HepG2 (cell line): Measurements from ENCODE around the gene ATRAID. TPM values are rescaled to one million over a fixed set of nuclear protein-coding genes. Genes with fewer than 3 reads are reported as not detected.
A peak's percentile ranks its signal among the peaks of the same experiment; 100 is the strongest.

Experiments used
- ATAD3A ChIP-seq: sonication (generic); formaldehyde crosslinking; IDR thresholded peaks from 2 replicates; pipeline ENCODE4 v1.4.0; 2020; ENCODE audit warnings: missing genetic modification reagents
- BRF2 ChIP-seq: sonication (generic); formaldehyde crosslinking; IDR thresholded peaks from 2 replicates; pipeline ENCODE4 v1.8.1; 2022; ENCODE audit warnings: mild to moderate bottlenecking, missing genetic modification reagents
- CREM ChIP-seq, 2 experiments: sonication (generic) in 1 of 2; formaldehyde crosslinking in 1 of 2; IDR thresholded peaks; 2 replicates each; pipeline versions ENCODE4 v1.4.0 to v1.6.1; 2016 to 2020; ENCODE audit warnings: antibody characterized with exemption in 1 of 2, mild to moderate bottlenecking in 1 of 2, missing genetic modification reagents in 1 of 2
- CSRNP2 ChIP-seq: sonication (generic); formaldehyde crosslinking; conservative IDR thresholded peaks from 2 replicates; pipeline ENCODE4 v1.8.0; 2022; ENCODE audit warnings: low read depth, missing genetic modification reagents
- GZF1 ChIP-seq: sonication (generic); formaldehyde crosslinking; IDR thresholded peaks from 2 replicates; pipeline ENCODE4 v1.5.1; 2020; ENCODE audit warnings: mild to moderate bottlenecking, missing genetic modification reagents
- HMG20A ChIP-seq: IDR thresholded peaks from 2 replicates; pipeline ENCODE4 v1.6.1; 2016; ENCODE audit warnings: borderline replicate concordance
- HNRNPH1 ChIP-seq: fragments of 200-400 bp; formaldehyde crosslinking; optimal IDR thresholded peaks from 2 replicates; pipeline ENCODE3; 2017; ENCODE audit warnings: mild to moderate bottlenecking, low read depth, low read length
- MATR3 ChIP-seq: sonication (generic); formaldehyde crosslinking; IDR thresholded peaks from 2 replicates; pipeline ENCODE4 v1.4.0; 2020; ENCODE audit warnings: missing genetic modification reagents
- MIXL1 ChIP-seq: IDR thresholded peaks from 2 replicates; pipeline ENCODE4 v1.6.1; 2016
- PRMT3 ChIP-seq: sonication (generic); formaldehyde crosslinking; IDR thresholded peaks from 2 replicates; pipeline ENCODE4 v1.8.1; 2022; ENCODE audit warnings: low read depth, mild to moderate bottlenecking, moderate library complexity, missing genetic modification reagents, borderline replicate concordance
- RERE ChIP-seq: IDR thresholded peaks from 2 replicates; pipeline ENCODE4 v1.6.1; 2016; ENCODE audit warnings: low read depth, missing genetic modification reagents, missing compliant biosample characterization
- SNAI1 ChIP-seq: sonication (generic); formaldehyde crosslinking; IDR thresholded peaks from 2 replicates; pipeline ENCODE4 v1.5.0; 2020; ENCODE audit warnings: mild to moderate bottlenecking, missing genetic modification reagents, borderline replicate concordance
- TCF7 ChIP-seq: sonication (generic); IDR thresholded peaks from 2 replicates; pipeline ENCODE4 v1.6.1; 2016; ENCODE audit warnings: antibody characterized with exemption, low read depth
- ZBTB25 ChIP-seq: IDR thresholded peaks from 2 replicates; pipeline ENCODE4 v1.6.1; 2018; ENCODE audit warnings: missing genetic modification reagents
- ZNF10 ChIP-seq: sonication (generic); formaldehyde crosslinking; IDR thresholded peaks from 2 replicates; pipeline ENCODE4 v1.4.0; 2020; ENCODE audit warnings: mild to moderate bottlenecking, low read depth, missing genetic modification reagents, borderline replicate concordance
- ZNF124 ChIP-seq: sonication (generic); formaldehyde crosslinking; IDR thresholded peaks from 2 replicates; pipeline ENCODE4 v1.4.0; 2020; ENCODE audit warnings: missing genetic modification reagents
- ZNF619 ChIP-seq: sonication (generic); formaldehyde crosslinking; IDR thresholded peaks from 2 replicates; pipeline ENCODE4 v1.4.0; 2020; ENCODE audit warnings: mild to moderate bottlenecking, missing genetic modification reagents
- ZNF674 ChIP-seq: sonication (generic); formaldehyde crosslinking; IDR thresholded peaks from 2 replicates; pipeline ENCODE4 v1.5.0; 2020; ENCODE audit warnings: low read depth, mild to moderate bottlenecking, missing genetic modification reagents
- ZNF800 ChIP-seq: sonication (generic); formaldehyde crosslinking; IDR thresholded peaks from 2 replicates; pipeline ENCODE4 v1.4.0; 2020; ENCODE audit warnings: missing genetic modification reagents
- polyA plus RNA-seq, 8 experiments: library from polyadenylated mRNA; depleted of rRNA in 3 of 8; stranded (reverse) in 7 of 8; unstranded in 1 of 8; fragments of >200 nt; fragmentation: Illumina TruSeq in 4 of 8; extraction: Trizol in 4 of 8; gene quantifications; 2 replicates each; pipeline versions ENCODE4 v1.2.1 to v1.2.3, GENCODE V29; 2011 to 2016; ENCODE audit warnings: low read depth in 4 of 8, missing spikeins in 1 of 8, mixed read lengths in 1 of 8; ENCODE audit not compliant: insufficient read depth in 1 of 8
- total RNA-seq, 5 experiments: library from RNA; depleted of rRNA; stranded (reverse); fragments of >200 nt; fragmentation: Illumina TruSeq; extraction: Trizol; gene quantifications; 2 replicates each; pipeline ENCODE4 v1.2.3, GENCODE V29; 2016; ENCODE audit warnings: low read depth in 1 of 5

The ATRAID gene
- total and polyA plus RNA-seq, 2 of the 13 experiments (the other 11 are each of a cell fraction or from before 2014, with no cell fraction given): 207 to 382 TPM

GRCh38 chr2:27179344-27180000, 32.4 kb upstream of the ATRAID start (continued):
- TF ChIP-seq RERE (CRISPR knock-in tag): no peak
- TF ChIP-seq ATAD3A: no peak
- TF ChIP-seq ZNF124 (CRISPR knock-in tag): no peak
- no peak for TF ChIP-seq PRMT3 (CRISPR knock-in tag)
- TF ChIP-seq HNRNPH1: no peak
- TF ChIP-seq TCF7: no peak
- TF ChIP-seq GZF1 (CRISPR knock-in tag): no peak
- no peak for TF ChIP-seq SNAI1 (CRISPR knock-in tag)
- no peak; the same call in 1 of the 2 replicates for TF ChIP-seq MIXL1 (CRISPR knock-in tag)
- no peak for TF ChIP-seq ZNF10 (CRISPR knock-in tag)
- TF ChIP-seq CSRNP2 (CRISPR knock-in tag): no peak
- no peak for TF ChIP-seq ZNF619 (CRISPR knock-in tag)
- no peak for TF ChIP-seq MATR3 (CRISPR knock-in tag)
- peak; percentile 26; the same call in 1 of the 2 replicates for TF ChIP-seq HMG20A
- no peak for TF ChIP-seq ZBTB25 (CRISPR knock-in tag)
- no peak for TF ChIP-seq BRF2
- TF ChIP-seq ZNF674 (CRISPR knock-in tag): no peak
- peak; percentile 32; the same call in 1 of the 2 replicates for TF ChIP-seq CREM (IDR thresholded peaks at IDR 0.05)
- no peak for TF ChIP-seq CREM (CRISPR knock-in tag; IDR thresholded peaks at IDR 0.05)
- no peak for TF ChIP-seq ZNF800 (CRISPR knock-in tag)
